ENCODE results near the gene INPP5K. TPM values are rescaled to one million over a fixed set of nuclear protein-coding genes. Genes with fewer than 3 reads are reported as not detected.
"Not testable (repeated sequence)": the region's sequence is repeated elsewhere in the genome, so short reads cannot be mapped to it uniquely, and the experiment has no call there.

INPP5K gene
- 22.4 to 23.5 TPM (median 22.5 TPM) in 3 replicates for total RNA-seq

DNA sequence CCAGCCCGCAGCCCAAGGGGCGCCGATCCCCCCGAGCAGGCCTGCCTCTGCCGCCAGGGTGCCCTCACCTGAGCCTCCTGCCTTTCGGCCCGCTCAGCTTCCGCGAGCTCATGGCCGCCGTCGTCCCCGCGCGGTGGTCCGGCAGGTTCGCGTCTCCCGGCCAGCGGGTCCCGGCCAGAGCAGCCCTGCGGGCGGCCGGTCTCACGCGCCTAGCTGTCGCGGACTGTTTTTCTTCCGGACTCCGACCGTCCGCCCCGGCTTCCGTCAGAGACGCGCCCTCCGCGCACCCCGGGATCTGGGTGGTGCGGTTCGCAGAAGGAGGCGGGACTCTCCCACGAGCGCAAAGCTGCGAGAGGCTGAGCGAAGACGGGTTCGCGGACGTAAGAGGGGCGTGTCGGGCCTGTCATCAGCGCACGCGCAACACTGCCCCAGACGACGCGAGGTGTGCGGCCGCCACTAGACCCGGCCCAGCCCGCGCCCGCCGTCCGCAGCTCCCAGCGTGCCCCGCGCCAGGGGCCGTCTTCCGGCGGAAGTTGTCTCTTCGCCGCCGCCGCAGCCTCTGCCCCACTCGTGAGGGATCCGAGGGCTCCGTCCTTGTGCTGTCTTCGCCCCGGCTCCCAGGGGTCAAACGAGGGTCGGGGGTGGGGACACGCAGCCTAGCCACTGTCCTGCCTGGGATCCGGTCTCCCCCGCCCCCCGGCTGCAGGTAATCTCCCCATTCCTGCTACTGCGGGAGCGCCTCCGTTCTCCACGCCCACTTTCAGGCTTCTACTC, at the start of gene INPP5K:
INPP5K (minus strand) TSS at position 225 of the 774 bp plus-strand sequence; CDS start at position 112, 113 bp downstream.
- peak; percentile 93 to 95 for DNase-seq (ENCODE audit: low spot score in 2 of 2, unreplicated experiment in 2 of 2)
- Mint-ChIP-seq H3K9me3 (no peaks in the 10 kb centered on the region), H3K4me1 (peaks cover 12% of the 10 kb centered on the region), H3K36me3 (peaks cover 6% of the 10 kb centered on the region), H3K27ac (peak within 1 kb of the TSS; percentile 91), H3K27me3 (ENCODE audit: low read depth) (no peaks in the 10 kb centered on the region), H3K4me3 (peak within 1 kb of the TSS; percentile 83)
- TF ChIP-seq CTCF (IDR thresholded peaks at IDR 0.05; ENCODE audit: unreplicated experiment) = no peak

DNA sequence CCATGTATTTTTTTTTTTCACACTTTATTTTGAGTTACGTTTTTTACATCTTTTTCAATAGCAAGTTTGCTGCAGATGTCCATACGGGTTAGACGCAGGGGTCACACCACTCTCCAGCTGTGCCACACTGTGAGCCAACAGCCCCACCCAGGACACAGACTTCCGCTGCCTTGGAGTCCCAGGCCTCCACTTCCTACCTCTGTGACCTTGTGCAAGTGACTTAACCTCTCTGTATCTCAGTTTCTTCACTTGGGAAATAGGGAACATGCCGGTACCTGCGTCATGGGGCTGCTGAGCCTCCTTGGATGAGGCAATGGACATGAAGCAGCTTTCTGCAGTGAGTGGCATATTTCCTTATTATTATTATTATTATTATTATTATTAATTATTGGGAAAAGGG, 49.5 kb upstream of the INPP5K start:
- Mint-ChIP-seq H3K4me1 (peaks cover 14% of the 10 kb centered on the region), H3K27me3 (ENCODE audit: low read depth) (no peaks in the 10 kb centered on the region), H3K27ac (no peak overlapping the region), H3K9me3 (no peaks in the 10 kb centered on the region), H3K36me3 (no peaks in the 10 kb centered on the region), H3K4me3 (no peak overlapping the region)
- no peak for DNase-seq (ENCODE audit: low spot score in 2 of 2, unreplicated experiment in 2 of 2)
- TF ChIP-seq CTCF (IDR thresholded peaks at IDR 0.05; ENCODE audit: unreplicated experiment) = no peak

DNA sequence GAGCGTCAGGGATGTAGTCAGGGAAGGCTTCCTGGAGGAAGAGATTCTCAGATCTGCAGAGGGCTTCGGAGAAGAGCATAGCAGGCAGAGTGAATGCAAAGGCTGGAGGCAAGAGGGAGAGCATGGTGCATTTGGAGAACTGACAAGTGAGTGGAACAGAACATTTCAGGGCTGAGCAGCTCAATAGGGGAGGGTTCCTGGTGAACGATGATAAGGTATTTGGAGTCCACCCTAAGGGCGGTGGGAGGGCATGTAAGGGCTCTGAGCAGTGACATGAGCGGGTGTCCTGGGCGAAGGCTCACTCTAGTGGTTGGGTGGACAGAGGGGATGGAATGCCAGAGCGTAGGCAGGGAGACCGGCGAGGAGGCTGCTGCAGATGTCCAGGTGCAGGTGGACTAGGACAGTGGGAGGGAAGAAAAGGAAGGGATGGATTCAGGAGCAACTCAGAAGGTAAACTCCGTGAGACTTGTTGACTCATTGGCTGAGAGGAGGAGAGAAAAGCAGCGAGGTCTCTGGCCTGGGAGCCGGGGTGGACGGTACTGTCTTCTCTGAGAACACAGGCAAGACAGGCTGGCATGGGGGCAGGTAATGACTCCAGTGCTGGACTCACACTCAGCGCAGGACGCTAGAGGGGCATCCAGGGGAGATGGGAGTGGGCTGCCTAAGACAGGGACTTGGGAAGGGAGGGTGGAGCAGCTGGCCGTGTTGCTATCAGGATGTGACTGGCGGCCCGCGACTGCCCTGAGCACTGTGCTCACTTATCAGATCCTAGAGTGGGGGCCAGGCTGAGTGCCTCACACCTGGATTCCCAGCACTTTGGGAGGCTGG, 47.6 kb upstream of the INPP5K start:
- Mint-ChIP-seq H3K4me3 (peak overlapping the region; percentile 62), H3K27ac (peak overlapping the region; percentile 57), H3K36me3 (no peaks in the 10 kb centered on the region), H3K4me1 (peaks cover 27% of the 10 kb centered on the region), H3K9me3 (no peaks in the 10 kb centered on the region), H3K27me3 (ENCODE audit: low read depth) (no peaks in the 10 kb centered on the region)
- no peak for TF ChIP-seq CTCF (IDR thresholded peaks at IDR 0.05; ENCODE audit: unreplicated experiment)
- DNase-seq (ENCODE audit: low spot score in 2 of 2, unreplicated experiment in 2 of 2) = no peak

GRCh38 chr17:1563471-1563785, 47.0 kb upstream of the INPP5K start:
- H3K36me3 Mint-ChIP-seq; DNase-seq (ENCODE audit: low spot score in 2 of 2, unreplicated experiment in 2 of 2); H3K9me3 Mint-ChIP-seq; H3K27me3 Mint-ChIP-seq (ENCODE audit: low read depth): not testable (repeated sequence)
- Mint-ChIP-seq H3K4me1 (peaks cover 27% of the 10 kb centered on the region), H3K4me3 (peak overlapping the region; percentile 62), H3K27ac (peak overlapping the region; percentile 57)

DNA sequence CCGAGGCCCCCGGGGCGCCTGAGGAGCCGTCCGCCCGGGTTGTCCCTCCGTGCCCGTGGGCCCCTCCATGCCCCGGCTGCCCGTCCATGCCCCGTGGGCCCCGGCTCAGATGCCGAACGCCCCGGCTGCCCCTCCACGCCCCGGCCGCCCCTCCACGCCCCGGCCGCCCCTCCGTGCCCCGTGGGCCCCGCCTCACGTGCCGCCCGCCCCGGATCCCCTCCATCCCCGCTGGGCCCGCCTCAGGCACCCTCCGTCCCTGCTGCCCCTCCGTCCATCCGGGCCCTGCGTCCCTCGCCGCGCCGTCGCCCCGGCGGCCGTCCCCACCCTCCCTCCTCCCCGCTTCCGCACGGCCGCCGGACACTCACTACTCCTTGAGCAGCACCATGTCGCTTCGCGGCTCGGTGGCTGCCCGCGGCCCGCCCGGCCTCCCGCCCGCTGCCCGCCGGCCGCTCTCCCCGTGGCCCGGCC, 45.8 kb upstream of the INPP5K start:
- Mint-ChIP-seq H3K4me1 (peaks cover 27% of the 10 kb centered on the region), H3K27ac (no peak overlapping the region), H3K27me3 (ENCODE audit: low read depth) (no peaks in the 10 kb centered on the region), H3K4me3 (peak overlapping the region; percentile 26), H3K9me3 (no peaks in the 10 kb centered on the region), H3K36me3 (no peaks in the 10 kb centered on the region)
- no peak for DNase-seq (ENCODE audit: low spot score in 2 of 2, unreplicated experiment in 2 of 2)
- no peak for TF ChIP-seq CTCF (IDR thresholded peaks at IDR 0.05; ENCODE audit: unreplicated experiment)

All from mesothelial cell of epicardium (in vitro differentiated cells).